ENCODE measurements around the gene SLC2A2. TPM values are rescaled to one million over a fixed set of nuclear protein-coding genes. Genes with fewer than 3 reads are reported as not detected.

SLC2A2 gene
- total and polyA plus RNA-seq, 4 donors: 160 to 506 (median 321) TPM

- H3K9me3 ChIP-seq (ENCODE audit: control insufficient read depth in 4 of 4, low read length in 3 of 4): no peaks in the 10 kb centered on the region
- 97% methylated on average over 25 of the region's 25 CpGs for WGBS
- H3K36me3 ChIP-seq (ENCODE audit: control insufficient read depth in 4 of 4, insufficient read depth in 3 of 4, low read depth in 1 of 4, low read length in 3 of 4): no peaks in the 10 kb centered on the region
- no peak overlapping the region for H3K27ac ChIP-seq (ENCODE audit: low read depth in 1 of 2, low read length in 2 of 2)
- no peaks in the 10 kb centered on the region for H3K27me3 ChIP-seq (ENCODE audit: control insufficient read depth in 4 of 4, insufficient read depth in 4 of 4, low read length in 3 of 4)
- no peak overlapping the region for H3K9ac ChIP-seq (ENCODE audit: low read depth in 1 of 2, low read length in 2 of 2)
- DNase-seq (ENCODE audit: low spot score): no peak
- H3K4me1 ChIP-seq (ENCODE audit: control insufficient read depth in 4 of 4, insufficient read depth in 4 of 4, low read length in 3 of 4): peaks cover 0 to 9% (median 4%) of the 10 kb centered on the region in 4 donors
- TF ChIP-seq HNF4A (conservative IDR thresholded peaks at IDR 0.05) (no peak), YY1 (IDR thresholded peaks at IDR 0.05) (no peak), CTCF (IDR thresholded peaks at IDR 0.05; ENCODE audit: low read depth, low read length, missing input control) (no peak), ZBTB33 (IDR thresholded peaks at IDR 0.05) (no peak), EGR1 (IDR thresholded peaks at IDR 0.05; ENCODE audit: low read depth in 2 of 2) (no peak), HNF4G (IDR thresholded peaks at IDR 0.05) (no peak), FOXA2 (IDR thresholded peaks at IDR 0.05) (no peak), TAF1 (conservative IDR thresholded peaks at IDR 0.05) (no peak), SP1 (IDR thresholded peaks at IDR 0.05) (no peak), RAD21 (IDR thresholded peaks at IDR 0.05) (no peak), GABPA (IDR thresholded peaks at IDR 0.05 in 1 of 2, conservative IDR thresholded peaks at IDR 0.05 in 1 of 2) (no peak), MAX (IDR thresholded peaks at IDR 0.05) (no peak), NR2F2 (IDR thresholded peaks at IDR 0.05) (no peak), RXRA (IDR thresholded peaks at IDR 0.05) (no peak), FOXA1 (IDR thresholded peaks at IDR 0.05) (no peak), JUND (IDR thresholded peaks at IDR 0.05) (no peak)
- TF ChIP-seq, protein P1, sequence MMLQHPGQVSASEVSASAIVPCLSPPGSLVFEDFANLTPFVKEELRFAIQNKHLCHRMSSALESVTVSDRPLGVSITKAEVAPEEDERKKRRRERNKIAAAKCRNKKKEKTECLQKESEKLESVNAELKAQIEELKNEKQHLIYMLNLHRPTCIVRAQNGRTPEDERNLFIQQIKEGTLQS (IDR thresholded peaks at IDR 0.05): no peak
- TF ChIP-seq, protein P2, sequence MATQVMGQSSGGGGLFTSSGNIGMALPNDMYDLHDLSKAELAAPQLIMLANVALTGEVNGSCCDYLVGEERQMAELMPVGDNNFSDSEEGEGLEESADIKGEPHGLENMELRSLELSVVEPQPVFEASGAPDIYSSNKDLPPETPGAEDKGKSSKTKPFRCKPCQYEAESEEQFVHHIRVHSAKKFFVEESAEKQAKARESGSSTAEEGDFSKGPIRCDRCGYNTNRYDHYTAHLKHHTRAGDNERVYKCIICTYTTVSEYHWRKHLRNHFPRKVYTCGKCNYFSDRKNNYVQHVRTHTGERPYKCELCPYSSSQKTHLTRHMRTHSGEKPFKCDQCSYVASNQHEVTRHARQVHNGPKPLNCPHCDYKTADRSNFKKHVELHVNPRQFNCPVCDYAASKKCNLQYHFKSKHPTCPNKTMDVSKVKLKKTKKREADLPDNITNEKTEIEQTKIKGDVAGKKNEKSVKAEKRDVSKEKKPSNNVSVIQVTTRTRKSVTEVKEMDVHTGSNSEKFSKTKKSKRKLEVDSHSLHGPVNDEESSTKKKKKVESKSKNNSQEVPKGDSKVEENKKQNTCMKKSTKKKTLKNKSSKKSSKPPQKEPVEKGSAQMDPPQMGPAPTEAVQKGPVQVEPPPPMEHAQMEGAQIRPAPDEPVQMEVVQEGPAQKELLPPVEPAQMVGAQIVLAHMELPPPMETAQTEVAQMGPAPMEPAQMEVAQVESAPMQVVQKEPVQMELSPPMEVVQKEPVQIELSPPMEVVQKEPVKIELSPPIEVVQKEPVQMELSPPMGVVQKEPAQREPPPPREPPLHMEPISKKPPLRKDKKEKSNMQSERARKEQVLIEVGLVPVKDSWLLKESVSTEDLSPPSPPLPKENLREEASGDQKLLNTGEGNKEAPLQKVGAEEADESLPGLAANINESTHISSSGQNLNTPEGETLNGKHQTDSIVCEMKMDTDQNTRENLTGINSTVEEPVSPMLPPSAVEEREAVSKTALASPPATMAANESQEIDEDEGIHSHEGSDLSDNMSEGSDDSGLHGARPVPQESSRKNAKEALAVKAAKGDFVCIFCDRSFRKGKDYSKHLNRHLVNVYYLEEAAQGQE (IDR thresholded peaks at IDR 0.05): no peak
- H3K4me3 ChIP-seq (ENCODE audit: low read depth in 1 of 3, low read length in 3 of 3): no peak overlapping the region
Measured at GRCh38 chr3:170947018-170947769, 79.3 kb downstream of the SLC2A2 start.

Small RNA genes lying within 50 kb of the gene (small RNA-seq; reads per million reads assigned to genes)
- 0.07 reads per million for gene RNU1-70P

Other genes starting within 250 kb of the SLC2A2 start
- 10 to 100 TPM; 19.1 to 25.6 TPM for gene RPL22L1, start 156.5 kb downstream of the SLC2A2 start, total RNA-seq
- 10 to 100 TPM; 55.7 to 82.1 TPM for gene RPL22L1, start 156.5 kb downstream of the SLC2A2 start, polyA plus RNA-seq
- 1 to 10 TPM; 1.6 to 2.1 TPM for gene EIF5A2, start 118.1 kb downstream of the SLC2A2 start, total RNA-seq
- 1 to 10 TPM; 1.8 to 2.4 TPM for gene EIF5A2, start 118.1 kb downstream of the SLC2A2 start, polyA plus RNA-seq

Measured in liver (tissue), 10 donors.